Effector memory CD8-positive, alpha-beta T cell (primary cell): ENCODE measurements around the gene MTF1.

Experiments
- ATAC-seq: fragments of 150-1000 bp; cut with Tn5 transposase; replicated peaks from 2 replicates; pipeline ENCODE4 v1.10.0; 2021; ENCODE audit warnings: mild to moderate bottlenecking, moderate library complexity
- DNase-seq, 3 experiments: peaks; one replicate each; pipeline ENCODE4 v3.0.0; 2021
- H3K27ac Mint-ChIP-seq, 2 donors: one replicate each; pipeline ENCODE4 v1.8.0; 2022; ENCODE audit warnings: mild to moderate bottlenecking in 2 of 2, mixed read lengths in 2 of 2, moderate library complexity in 2 of 2
- H3K27me3 Mint-ChIP-seq, 2 donors: one replicate each; pipeline ENCODE4 v1.8.0; 2022; ENCODE audit warnings: mixed read lengths in 2 of 2
- H3K36me3 Mint-ChIP-seq: one replicate; pipeline ENCODE4 v1.8.0; 2022; ENCODE audit warnings: mild to moderate bottlenecking, moderate library complexity, mixed read lengths; ENCODE audit not compliant: insufficient read depth
- H3K4me1 Mint-ChIP-seq, 2 donors: one replicate each; pipeline ENCODE4 v1.8.0; 2022; ENCODE audit warnings: low read depth in 2 of 2, mixed read lengths in 2 of 2
- H3K4me3 Mint-ChIP-seq, 2 donors: one replicate each; pipeline ENCODE4 v1.8.0; 2022; ENCODE audit warnings: mild to moderate bottlenecking in 2 of 2, mixed read lengths in 2 of 2, moderate library complexity in 2 of 2
- H3K9me3 Mint-ChIP-seq, 2 donors: one replicate each; pipeline ENCODE4 v1.8.0; 2022; ENCODE audit warnings: mixed read lengths in 2 of 2

MTF1 gene

GRCh38 chr1:37840711-37841110 is 18.7 kb downstream of the MTF1 start:
- DNase-seq = no peak
- Mint-ChIP-seq H3K9me3 (no peaks in the 10 kb centered on the region), H3K36me3 (peaks cover 37% of the 10 kb centered on the region), H3K4me1 (peaks cover 5 to 31% of the 10 kb centered on the region in 2 donors), H3K4me3 (no peak overlapping the region), H3K27me3 (no peaks in the 10 kb centered on the region), H3K27ac (peak overlapping the region in 1 of 2 donors; percentile 26)
- ATAC-seq = no peak

- DNase-seq (no peak), ATAC-seq (no peak)
- peak overlapping the region in 1 of 2 donors; percentile 26 for H3K27ac Mint-ChIP-seq
- peaks cover 5 to 21% of the 10 kb centered on the region in 2 donors for H3K4me1 Mint-ChIP-seq
- H3K4me3 Mint-ChIP-seq = no peak overlapping the region
- no peaks in the 10 kb centered on the region for H3K9me3 Mint-ChIP-seq
- H3K27me3 Mint-ChIP-seq = no peaks in the 10 kb centered on the region
- H3K36me3 Mint-ChIP-seq = peaks cover 43% of the 10 kb centered on the region
Observed at GRCh38 chr1:37839676-37840075, 19.7 kb downstream of the MTF1 start.

- Mint-ChIP-seq H3K27ac (no peak overlapping the region), H3K27me3 (no peaks in the 10 kb centered on the region), H3K36me3 (peaks cover 64% of the 10 kb centered on the region)
Observed at GRCh38 chr1:37836788-37837187, 22.6 kb downstream of the MTF1 start.

GRCh38 chr1:37831809-37832208 is 27.6 kb downstream of the MTF1 start:
- no peaks in the 10 kb centered on the region for H3K9me3 Mint-ChIP-seq
- no peak overlapping the region for H3K27ac Mint-ChIP-seq
- H3K36me3 Mint-ChIP-seq = peaks cover 60% of the 10 kb centered on the region
- DNase-seq (no peak), ATAC-seq (no peak)
- H3K4me1 Mint-ChIP-seq = peaks cover 0 to 2% of the 10 kb centered on the region in 2 donors
- H3K4me3 Mint-ChIP-seq = no peak overlapping the region
- H3K27me3 Mint-ChIP-seq = no peaks in the 10 kb centered on the region

More at GRCh38 chr1:37836788-37837187, 22.6 kb downstream of the MTF1 start:
- ATAC-seq (no peak), DNase-seq (no peak)
- H3K9me3 Mint-ChIP-seq = no peaks in the 10 kb centered on the region
- peaks cover 0 to 3% of the 10 kb centered on the region in 2 donors for H3K4me1 Mint-ChIP-seq
- no peak overlapping the region for H3K4me3 Mint-ChIP-seq

- Mint-ChIP-seq H3K9me3 (no peaks in the 10 kb centered on the region), H3K4me1 (peaks cover 0 to 2% of the 10 kb centered on the region in 2 donors), H3K27me3 (no peaks in the 10 kb centered on the region), H3K27ac (no peak overlapping the region), H3K4me3 (no peak overlapping the region), H3K36me3 (peaks cover 60% of the 10 kb centered on the region)
- no peak for ATAC-seq
- DNase-seq = no peak
Observed at GRCh38 chr1:37831109-37831508, 28.3 kb downstream of the MTF1 start.

- H3K9me3 Mint-ChIP-seq = no peaks in the 10 kb centered on the region
- peaks cover 46% of the 10 kb centered on the region for H3K36me3 Mint-ChIP-seq
- H3K4me3 Mint-ChIP-seq = no peak overlapping the region
- H3K27me3 Mint-ChIP-seq = no peaks in the 10 kb centered on the region
- ATAC-seq (no peak), DNase-seq (no peak)
- H3K27ac Mint-ChIP-seq = peak overlapping the region in 1 of 2 donors; percentile 62
- H3K4me1 Mint-ChIP-seq = peaks cover 2 to 6% of the 10 kb centered on the region in 2 donors
Observed at GRCh38 chr1:37828410-37829074, 30.9 kb downstream of the MTF1 start.

- H3K4me3 Mint-ChIP-seq = no peak overlapping the region
- H3K4me1 Mint-ChIP-seq = peaks cover 3 to 6% of the 10 kb centered on the region in 2 donors
- H3K27ac Mint-ChIP-seq = peak overlapping the region; percentile 44 to 78
- no peaks in the 10 kb centered on the region for H3K9me3 Mint-ChIP-seq
- H3K36me3 Mint-ChIP-seq = peaks cover 50% of the 10 kb centered on the region
- ATAC-seq (no peak), DNase-seq (no peak)
- H3K27me3 Mint-ChIP-seq = no peaks in the 10 kb centered on the region
Observed at GRCh38 chr1:37825506-37825905, 33.9 kb downstream of the MTF1 start.

- no peak for DNase-seq
- Mint-ChIP-seq H3K9me3 (no peaks in the 10 kb centered on the region), H3K27me3 (no peaks in the 10 kb centered on the region), H3K4me1 (peaks cover 3 to 6% of the 10 kb centered on the region in 2 donors), H3K27ac (no peak overlapping the region), H3K4me3 (no peak overlapping the region), H3K36me3 (peaks cover 43% of the 10 kb centered on the region)
- ATAC-seq = no peak
Observed at GRCh38 chr1:37824001-37824400, 35.4 kb downstream of the MTF1 start.

GRCh38 chr1:37822906-37823815 is 36.2 kb downstream of the MTF1 start:
- H3K9me3 Mint-ChIP-seq = no peaks in the 10 kb centered on the region
- peak; percentile 75 for ATAC-seq
- no peak overlapping the region for H3K4me3 Mint-ChIP-seq
- peak overlapping the region; percentile 44 to 85 for H3K27ac Mint-ChIP-seq
- peaks cover 48% of the 10 kb centered on the region for H3K36me3 Mint-ChIP-seq
- H3K4me1 Mint-ChIP-seq = peaks cover 3 to 6% of the 10 kb centered on the region in 2 donors
- H3K27me3 Mint-ChIP-seq = no peaks in the 10 kb centered on the region
- no peak for DNase-seq

GRCh38 chr1:37821481-37821880 is 37.9 kb downstream of the MTF1 start:
- peaks cover 3 to 6% of the 10 kb centered on the region in 2 donors for H3K4me1 Mint-ChIP-seq
- H3K9me3 Mint-ChIP-seq = no peaks in the 10 kb centered on the region
- no peak for DNase-seq
- peaks cover 44% of the 10 kb centered on the region for H3K36me3 Mint-ChIP-seq
- ATAC-seq = no peak
- H3K4me3 Mint-ChIP-seq = no peak overlapping the region
- H3K27me3 Mint-ChIP-seq = no peaks in the 10 kb centered on the region
- peak overlapping the region in 1 of 2 donors; percentile 85 for H3K27ac Mint-ChIP-seq

GRCh38 chr1:37817481-37817880 is 41.9 kb downstream of the MTF1 start:
- Mint-ChIP-seq H3K36me3 (peaks cover 44% of the 10 kb centered on the region), H3K27ac (no peak overlapping the region)

GRCh38 chr1:37814252-37814651 is 45.1 kb downstream of the MTF1 start:
- Mint-ChIP-seq H3K9me3 (no peaks in the 10 kb centered on the region), H3K27ac (no peak overlapping the region), H3K36me3 (peaks cover 29% of the 10 kb centered on the region), H3K27me3 (no peaks in the 10 kb centered on the region), H3K4me3 (no peak overlapping the region), H3K4me1 (peaks cover 8 to 13% of the 10 kb centered on the region in 2 donors)
- DNase-seq (no peak), ATAC-seq (no peak)

More at GRCh38 chr1:37817481-37817880, 41.9 kb downstream of the MTF1 start:
- H3K27me3 Mint-ChIP-seq = no peaks in the 10 kb centered on the region
- H3K4me1 Mint-ChIP-seq = peaks cover 0 to 2% of the 10 kb centered on the region in 2 donors
- no peak for DNase-seq
- no peak for ATAC-seq
- no peak overlapping the region for H3K4me3 Mint-ChIP-seq
- H3K9me3 Mint-ChIP-seq = no peaks in the 10 kb centered on the region

- Mint-ChIP-seq H3K27ac (no peak overlapping the region), H3K27me3 (no peaks in the 10 kb centered on the region), H3K4me3 (no peak overlapping the region), H3K9me3 (no peaks in the 10 kb centered on the region), H3K36me3 (peaks cover 24% of the 10 kb centered on the region), H3K4me1 (peaks cover 13 to 18% of the 10 kb centered on the region in 2 donors)
- DNase-seq = no peak
- ATAC-seq = no peak
Observed at GRCh38 chr1:37813529-37814145, 45.8 kb downstream of the MTF1 start.
